ENCODE data around the gene PPM1M. TPM values are rescaled to one million over a fixed set of nuclear protein-coding genes. Genes with fewer than 3 reads are reported as not detected.

Gene PPM1M
- total RNA-seq, 1 experiment from 2014 or later: 10.4 TPM

DNA sequence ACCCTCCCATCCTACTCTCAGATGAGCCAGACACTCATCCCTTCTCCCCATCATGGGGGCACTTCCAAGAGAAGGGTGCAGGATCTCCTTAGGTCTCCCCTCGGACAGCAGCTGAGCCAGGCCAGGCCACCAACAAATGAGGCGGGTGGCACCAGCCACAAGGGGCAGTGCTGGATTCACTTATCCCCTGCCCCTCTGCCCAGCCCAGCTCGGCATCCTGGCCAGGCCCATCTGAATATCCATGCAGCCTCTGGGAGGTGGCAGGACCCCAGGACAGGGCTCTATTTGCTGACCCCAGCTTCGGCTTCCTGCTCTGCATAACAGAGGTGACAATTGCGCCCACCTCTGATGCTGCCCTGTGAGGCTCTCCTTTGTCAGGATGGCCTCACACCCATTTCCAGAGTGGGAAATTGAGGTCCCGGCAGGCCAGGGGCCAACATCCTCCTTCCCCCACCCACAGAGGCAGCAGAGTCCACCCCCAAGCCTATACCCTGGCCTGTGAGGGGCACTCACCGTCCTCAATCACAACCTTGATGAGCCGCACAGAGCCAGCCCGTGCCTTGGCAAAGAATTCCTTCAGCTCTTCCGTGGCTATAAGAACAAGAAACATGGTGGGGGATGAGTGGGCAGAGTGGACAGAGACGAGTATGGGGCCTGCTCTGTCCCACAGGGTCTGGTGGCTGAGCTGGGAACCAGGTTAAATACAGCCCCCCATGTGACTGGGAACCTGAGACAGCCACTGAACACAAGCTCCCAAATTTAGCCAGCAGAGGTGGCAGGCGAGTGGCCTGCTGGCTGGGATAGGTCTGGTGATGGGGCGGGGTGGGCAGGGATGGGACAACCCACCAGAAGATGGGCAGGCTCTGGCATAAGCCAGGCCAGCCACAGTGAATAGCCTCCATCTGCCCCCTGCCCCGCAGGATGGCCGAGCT, 10.8 kb upstream of the PPM1M start:
- CTCF ChIA-PET: interaction anchor here (0.6 to 13.6 kb wide), 6 partner anchors 14 to 151 kb away, joined by 3 to 175 read pairs (median 4); partner anchors contain the start of gene TLR9
- intact Hi-C loops (cut with micrococcal nuclease): loop anchor here (10.0 kb wide), 1 partner anchor 210 kb away; the partner anchor contains the start of gene SEMA3G
- H3K4me1 Mint-ChIP-seq (ENCODE audit: insufficient read depth, unreplicated experiment): peaks cover 16% of the 10 kb centered on the region
- BruUV-seq (replicated peaks): no TSS peak
- no peak for DNase-seq (ENCODE audit: unreplicated experiment)
- TF ChIP-seq, protein P1, sequence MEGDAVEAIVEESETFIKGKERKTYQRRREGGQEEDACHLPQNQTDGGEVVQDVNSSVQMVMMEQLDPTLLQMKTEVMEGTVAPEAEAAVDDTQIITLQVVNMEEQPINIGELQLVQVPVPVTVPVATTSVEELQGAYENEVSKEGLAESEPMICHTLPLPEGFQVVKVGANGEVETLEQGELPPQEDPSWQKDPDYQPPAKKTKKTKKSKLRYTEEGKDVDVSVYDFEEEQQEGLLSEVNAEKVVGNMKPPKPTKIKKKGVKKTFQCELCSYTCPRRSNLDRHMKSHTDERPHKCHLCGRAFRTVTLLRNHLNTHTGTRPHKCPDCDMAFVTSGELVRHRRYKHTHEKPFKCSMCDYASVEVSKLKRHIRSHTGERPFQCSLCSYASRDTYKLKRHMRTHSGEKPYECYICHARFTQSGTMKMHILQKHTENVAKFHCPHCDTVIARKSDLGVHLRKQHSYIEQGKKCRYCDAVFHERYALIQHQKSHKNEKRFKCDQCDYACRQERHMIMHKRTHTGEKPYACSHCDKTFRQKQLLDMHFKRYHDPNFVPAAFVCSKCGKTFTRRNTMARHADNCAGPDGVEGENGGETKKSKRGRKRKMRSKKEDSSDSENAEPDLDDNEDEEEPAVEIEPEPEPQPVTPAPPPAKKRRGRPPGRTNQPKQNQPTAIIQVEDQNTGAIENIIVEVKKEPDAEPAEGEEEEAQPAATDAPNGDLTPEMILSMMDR (IDR thresholded peaks at IDR 0.05; ENCODE audit: unreplicated experiment): no peak
- no peak overlapping the region for H3K4me3 Mint-ChIP-seq (ENCODE audit: unreplicated experiment)
- H3K27me3 Mint-ChIP-seq (ENCODE audit: insufficient read depth, unreplicated experiment): no peaks in the 10 kb centered on the region
- POLR2A ChIA-PET: interaction anchor here (0.9 to 1.1 kb wide), 2 partner anchors 11 to 44 kb away, joined by 3 read pairs; partner anchors contain the start of gene PPM1M
- H3K27ac Mint-ChIP-seq (ENCODE audit: low read depth, unreplicated experiment): no peak overlapping the region
- no peaks in the 10 kb centered on the region for H3K9me3 Mint-ChIP-seq (ENCODE audit: unreplicated experiment)
- peaks cover 39% of the 10 kb centered on the region for H3K36me3 Mint-ChIP-seq (ENCODE audit: insufficient read depth, unreplicated experiment)

GRCh38 chr3:52236424-52236886, 9.1 kb upstream of the PPM1M start:
- TF ChIP-seq, protein P1 (IDR thresholded peaks at IDR 0.05; ENCODE audit: unreplicated experiment): no peak
- POLR2A ChIA-PET: interaction anchor here (0.6 to 6.1 kb wide), 8 partner anchors 11 to 144 kb away, joined by 3 to 120 read pairs (median 6); partner anchors contain the start of genes GLYCTK, POC1A, TLR9 and WDR82
- Mint-ChIP-seq H3K4me1 (ENCODE audit: insufficient read depth, unreplicated experiment) (peaks cover 29% of the 10 kb centered on the region), H3K27ac (ENCODE audit: low read depth, unreplicated experiment) (no peak overlapping the region), H3K36me3 (ENCODE audit: insufficient read depth, unreplicated experiment) (peaks cover 22% of the 10 kb centered on the region), H3K9me3 (ENCODE audit: unreplicated experiment) (no peaks in the 10 kb centered on the region), H3K27me3 (ENCODE audit: insufficient read depth, unreplicated experiment) (no peaks in the 10 kb centered on the region), H3K4me3 (ENCODE audit: unreplicated experiment) (no peak overlapping the region)
- no TSS peak for BruUV-seq (replicated peaks)
- DNase-seq (ENCODE audit: unreplicated experiment): no peak
- CTCF ChIA-PET: interaction anchor here (0.7 to 13.6 kb wide), 7 partner anchors 15 to 239 kb away, joined by 3 to 175 read pairs (median 4); partner anchors contain the start of gene TLR9
- intact Hi-C loops (cut with micrococcal nuclease): loop anchor here (10.0 kb wide), 1 partner anchor 208 kb away; the partner anchor contains the start of gene SEMA3G

- Mint-ChIP-seq H3K27me3 (ENCODE audit: insufficient read depth, unreplicated experiment) (no peaks in the 10 kb centered on the region), H3K4me1 (ENCODE audit: insufficient read depth, unreplicated experiment) (peaks cover 29% of the 10 kb centered on the region), H3K9me3 (ENCODE audit: unreplicated experiment) (no peaks in the 10 kb centered on the region), H3K4me3 (ENCODE audit: unreplicated experiment) (peak overlapping the region; percentile 86), H3K27ac (ENCODE audit: low read depth, unreplicated experiment) (peak overlapping the region; percentile 69), H3K36me3 (ENCODE audit: insufficient read depth, unreplicated experiment) (peaks cover 15% of the 10 kb centered on the region)
- ChIA-PET CTCF (interaction anchor here (0.6 to 13.6 kb wide), 11 partner anchors 16 to 253 kb away, joined by 3 to 175 read pairs (median 3); partner anchors contain the start of gene TLR9), POLR2A (interaction anchor here (0.6 to 6.1 kb wide), 19 partner anchors 9 to 254 kb away, joined by 3 to 120 read pairs (median 4); partner anchors contain the start of genes ACY1, GLYCTK, POC1A and PPM1M)
- BruUV-seq (replicated peaks): no TSS peak
- peak; percentile 40 for DNase-seq (ENCODE audit: unreplicated experiment)
- TF ChIP-seq, protein P1 (IDR thresholded peaks at IDR 0.05; ENCODE audit: unreplicated experiment): no peak
- intact Hi-C loops (cut with micrococcal nuclease): loop anchor here (1.0 to 10.0 kb wide), 2 partner anchors 41 to 208 kb away; partner anchors contain the start of genes SEMA3G and WDR82
Observed at GRCh38 chr3:52237006-52237656, 8.4 kb upstream of the PPM1M start.
